HG03103 (cell line): Measurements from ENCODE around the gene DLL3.
A peak's percentile ranks its signal among the peaks of the same experiment; 100 is the strongest.
"Not testable (repeated sequence)": the region's sequence is repeated elsewhere in the genome, so short reads cannot be mapped to it uniquely, and the experiment has no call there.

Experiments
- ATAC-seq: cut with Tn5 transposase; IDR thresholded peaks from one replicate; pipeline ENCODE4 v1.9.1; 2021; ENCODE audit warnings: low read depth; ENCODE audit not compliant: unreplicated experiment

Gene DLL3

GRCh38 chr19:39498798-39499642 lies at the start of gene DLL3:
TSS of gene DLL3 (plus strand) at chr19:39498947. CDS start at chr19:39498975, 28 bp downstream.
- no peak for ATAC-seq

- no peak for ATAC-seq
These were observed 49.5 kb upstream of the DLL3 start for GRCh38 chr19:39449116-39449797.

- not testable (repeated sequence) for ATAC-seq
These were observed 47.5 kb upstream of the DLL3 start for GRCh38 chr19:39451257-39451656.

- no peak for ATAC-seq
These were observed 35.3 kb upstream of the DLL3 start for GRCh38 chr19:39463403-39463802.

- no peak for ATAC-seq
These were observed 32.6 kb upstream of the DLL3 start for GRCh38 chr19:39465956-39466747.

DNA sequence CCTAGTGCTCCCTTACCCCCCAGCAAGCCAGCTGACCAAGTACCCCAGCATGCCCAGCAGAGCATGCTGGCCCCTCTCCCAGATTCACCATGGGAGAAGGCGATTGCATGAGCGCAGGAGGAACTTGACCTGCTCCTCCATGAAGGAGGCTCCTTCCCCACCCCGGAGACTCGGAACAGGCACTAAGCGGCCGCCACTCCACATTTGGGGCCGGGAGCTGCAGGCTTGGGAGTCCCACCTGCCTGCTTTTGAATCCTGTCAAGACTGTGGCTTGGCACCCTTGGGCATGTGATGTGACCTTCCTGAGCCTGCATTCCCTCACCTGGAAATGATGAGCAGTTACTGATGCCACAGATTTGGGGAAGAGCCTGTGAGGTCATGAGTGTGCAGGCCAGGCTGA lies 30.8 kb upstream of the DLL3 start:
- no peak for ATAC-seq

DNA sequence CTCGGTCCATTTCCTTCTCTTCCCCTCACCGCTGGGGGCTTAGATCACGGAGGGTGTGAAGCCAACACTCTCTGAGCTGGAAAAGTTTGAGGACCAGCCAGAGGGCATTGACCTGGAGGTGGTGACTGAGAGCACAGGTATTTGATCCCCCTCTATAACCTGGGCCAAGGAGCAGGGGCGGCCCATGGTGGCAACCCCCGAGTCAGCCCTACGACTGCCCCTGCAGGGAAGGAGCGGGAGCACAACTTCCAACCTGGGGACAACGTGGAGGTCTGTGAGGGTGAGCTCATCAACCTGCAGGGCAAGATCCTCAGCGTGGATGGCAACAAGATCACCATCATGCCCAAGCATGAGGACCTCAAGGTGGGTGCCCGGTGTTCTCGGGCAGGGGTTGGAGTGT lies 29.7 kb upstream of the DLL3 start:
- ATAC-seq, result no peak

DNA sequence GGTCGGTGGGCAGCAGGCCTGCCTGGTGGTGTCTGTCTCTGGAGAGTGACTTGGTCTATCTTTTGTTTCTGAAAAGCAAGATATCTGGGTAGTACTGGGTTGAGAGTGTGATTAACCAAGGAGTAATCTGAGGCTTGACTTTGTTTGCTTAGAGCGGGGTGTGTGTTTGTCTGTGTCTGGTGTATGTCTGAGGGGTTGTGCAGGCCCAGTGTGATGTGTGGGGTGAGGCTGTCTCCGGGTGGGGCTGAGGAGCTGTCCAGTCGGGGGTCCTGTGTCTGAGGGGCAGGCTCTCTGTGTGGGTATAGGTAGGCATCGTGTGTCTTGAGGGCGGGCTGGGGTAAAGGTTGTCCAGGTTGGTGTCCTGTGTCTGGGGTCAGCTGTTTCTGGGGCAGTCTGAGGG lies 29.2 kb upstream of the DLL3 start:
- no peak for ATAC-seq

DNA sequence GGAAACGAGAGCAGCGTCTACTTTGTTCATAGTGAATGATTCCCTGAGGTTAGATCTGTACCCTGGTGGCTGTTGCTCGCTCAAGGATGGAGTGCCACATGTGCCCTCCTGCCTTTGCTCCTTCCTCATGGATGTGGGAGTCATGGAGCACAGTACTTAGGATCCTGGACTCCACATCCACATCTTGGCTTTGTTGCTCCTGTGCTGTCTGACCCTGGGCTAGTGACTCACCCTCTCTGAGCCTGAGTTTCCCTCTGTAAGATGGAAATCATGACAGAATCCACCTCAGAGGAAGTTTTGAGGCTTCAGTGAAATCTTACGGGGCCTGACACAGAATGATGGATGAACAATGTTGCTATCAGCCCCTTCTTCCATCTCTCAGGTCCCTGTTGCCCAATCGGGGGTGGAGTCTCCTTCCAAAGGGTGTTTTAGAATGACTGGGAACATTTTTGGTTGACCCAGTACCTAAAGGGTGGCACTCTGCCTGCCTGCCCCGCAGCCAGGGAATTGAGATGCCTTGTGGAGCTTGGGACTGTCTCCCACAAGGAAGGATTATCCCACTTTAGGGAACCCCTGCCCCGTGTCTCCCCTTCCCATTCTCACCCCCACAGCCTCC lies 27.9 kb upstream of the DLL3 start:
- ATAC-seq, result no peak

- ATAC-seq, result no peak
These were observed 26.8 kb upstream of the DLL3 start for GRCh38 chr19:39471756-39472536.

- ATAC-seq, result no peak
These were observed 25.9 kb upstream of the DLL3 start for GRCh38 chr19:39472746-39473442.

- ATAC-seq, result no peak
These were observed 25.2 kb upstream of the DLL3 start for GRCh38 chr19:39473443-39473960.

- no peak for ATAC-seq
These were observed 24.6 kb upstream of the DLL3 start for GRCh38 chr19:39474139-39474620.

GRCh38 chr19:39475748-39476147 lies 23.0 kb upstream of the DLL3 start:
- no peak for ATAC-seq

DNA sequence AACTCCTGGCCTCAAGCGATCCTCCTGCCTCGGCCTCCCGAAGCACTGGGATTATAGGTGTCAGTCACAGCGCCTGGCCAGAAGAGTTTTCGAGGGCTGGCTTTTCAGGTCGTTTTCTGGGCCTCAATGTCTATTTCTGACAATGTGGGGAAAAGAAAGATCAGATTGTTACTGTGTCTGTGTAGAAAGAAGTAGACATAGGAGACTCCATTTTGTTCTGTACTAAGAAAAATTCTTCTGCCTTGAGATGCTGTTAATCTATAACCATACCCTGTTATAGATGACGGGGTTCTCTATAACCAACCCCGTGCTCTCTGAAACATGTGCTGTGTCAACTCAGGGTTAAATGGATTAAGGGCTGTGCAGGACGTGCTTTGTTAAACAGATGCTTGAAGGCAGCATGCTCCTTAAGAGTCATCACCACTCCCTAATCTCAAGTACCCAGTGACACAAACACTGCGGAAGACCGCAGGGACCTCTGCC lies 19.4 kb upstream of the DLL3 start:
- ATAC-seq, result not testable (repeated sequence)

DNA sequence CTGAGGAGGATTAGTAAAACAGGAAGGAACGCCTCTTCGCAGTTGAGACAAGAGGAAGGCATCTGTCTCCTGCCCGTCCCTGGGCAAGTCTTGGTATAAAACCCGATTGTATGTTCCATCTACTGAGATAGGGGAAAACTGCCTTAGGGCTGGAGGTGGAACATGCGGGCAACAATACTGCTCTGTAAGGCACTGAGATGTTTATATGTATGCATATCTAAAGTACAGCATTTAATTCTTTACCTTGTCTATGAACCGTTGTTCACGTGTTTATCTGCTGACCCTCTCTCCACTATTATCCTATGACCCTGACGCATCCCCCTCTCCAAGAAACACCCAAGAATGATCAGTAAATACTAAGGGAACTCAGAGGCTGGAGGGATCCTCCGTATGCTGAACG lies 18.8 kb upstream of the DLL3 start:
- no peak for ATAC-seq

DNA sequence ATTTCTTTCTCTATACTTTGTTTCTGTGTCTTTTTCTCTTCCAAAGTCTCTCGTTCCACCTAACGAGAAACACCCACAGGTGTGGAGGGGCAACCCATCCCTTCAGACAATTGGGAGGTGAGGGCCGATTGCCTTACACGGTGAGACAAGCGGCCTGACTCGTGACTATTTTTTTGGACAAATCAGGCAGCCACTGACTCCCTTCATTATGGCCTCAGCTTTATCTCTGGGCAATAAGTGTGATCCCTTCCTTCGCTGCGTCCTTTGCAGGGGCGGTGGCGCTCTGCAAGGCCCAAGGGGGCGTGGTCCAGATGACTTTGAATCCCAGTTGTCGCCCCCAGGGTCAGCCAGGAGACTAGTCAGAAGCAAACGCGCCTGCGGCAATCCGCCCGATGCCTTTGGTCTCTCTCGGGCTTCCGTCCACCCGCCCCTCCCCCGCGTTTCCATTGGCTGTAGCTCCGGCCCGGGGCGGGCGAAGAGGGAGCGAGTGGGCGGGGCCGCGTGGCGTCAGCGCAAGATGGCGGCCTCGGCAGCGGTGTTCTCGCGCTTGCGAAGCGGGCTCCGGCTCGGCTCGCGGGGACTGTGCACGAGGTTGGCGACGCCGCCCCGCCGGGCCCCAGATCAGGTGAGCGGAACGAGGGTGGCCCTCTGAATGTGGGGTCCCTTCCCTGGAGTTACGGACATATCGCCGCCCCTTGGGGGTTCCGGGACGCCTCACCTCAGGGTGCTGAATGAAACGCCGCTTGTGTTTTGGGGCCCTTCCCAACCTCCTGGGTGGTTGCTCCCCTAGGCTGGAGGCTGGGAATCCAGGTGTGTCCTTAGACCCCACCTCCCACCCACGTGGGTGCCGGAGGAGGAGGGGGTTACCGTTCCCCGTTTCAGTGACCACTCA lies 18.2 kb upstream of the DLL3 start, which contains the start of gene TIMM50:
TIMM50 (plus strand) TSS at position 502 of the 892 bp plus-strand sequence; CDS start at position 518, 16 bp downstream.
- peak; percentile 80 for ATAC-seq

GRCh38 chr19:39481229-39481545 lies 17.6 kb upstream of the DLL3 start:
- ATAC-seq, result no peak
